Ramos (cell line): ENCODE measurements around the gene RIMOC1.

Source experiments
- in situ Hi-C: fragments of 300-500 bp; cut with MboI; formaldehyde crosslinking; loops from one replicate; pipeline ENCODE4 v1.14.3; 2022; ENCODE audit warnings: low sequenced_read_pairs; ENCODE audit not compliant: unreplicated experiment

The RIMOC1 gene

DNA sequence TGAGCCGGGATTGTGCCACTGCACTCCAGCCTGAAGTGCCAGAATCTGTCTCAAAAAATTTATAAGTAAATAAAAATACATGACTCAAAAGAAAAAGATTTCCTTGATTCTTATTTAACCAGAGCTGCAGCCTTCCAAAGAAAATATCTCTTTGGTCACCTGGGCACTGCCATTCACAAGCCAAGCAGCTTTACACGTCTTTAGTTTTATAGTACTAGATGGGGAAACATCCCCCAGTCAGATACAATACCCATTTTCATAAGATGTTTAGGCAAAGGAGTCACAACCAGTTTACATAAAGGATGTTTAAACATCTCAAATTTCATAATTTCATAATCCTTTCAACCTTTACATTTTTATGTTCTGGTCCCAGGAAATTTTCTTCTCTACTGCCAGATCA lies 20.2 kb upstream of the RIMOC1 start:
- in situ Hi-C loops = no loop called here

DNA sequence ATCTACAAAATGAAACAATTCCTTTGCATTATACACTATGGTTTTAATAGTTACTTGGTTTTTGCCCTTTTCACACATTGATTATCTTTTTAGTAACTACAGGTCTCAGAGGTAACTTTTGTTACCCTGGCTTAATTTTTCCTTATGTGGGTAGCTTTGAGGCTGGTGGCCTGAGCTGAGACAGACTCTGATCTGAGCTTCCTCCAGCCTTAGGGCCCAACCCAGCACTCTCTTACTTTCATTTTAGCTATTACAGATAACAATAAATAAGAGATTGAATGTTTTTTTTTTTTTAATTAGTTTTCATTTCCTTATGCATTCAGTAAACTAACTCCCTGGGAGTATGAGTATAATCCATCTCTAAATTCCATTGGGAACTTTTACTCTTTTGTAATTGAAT lies 18.9 kb upstream of the RIMOC1 start:
- in situ Hi-C loops = no loop called here

DNA sequence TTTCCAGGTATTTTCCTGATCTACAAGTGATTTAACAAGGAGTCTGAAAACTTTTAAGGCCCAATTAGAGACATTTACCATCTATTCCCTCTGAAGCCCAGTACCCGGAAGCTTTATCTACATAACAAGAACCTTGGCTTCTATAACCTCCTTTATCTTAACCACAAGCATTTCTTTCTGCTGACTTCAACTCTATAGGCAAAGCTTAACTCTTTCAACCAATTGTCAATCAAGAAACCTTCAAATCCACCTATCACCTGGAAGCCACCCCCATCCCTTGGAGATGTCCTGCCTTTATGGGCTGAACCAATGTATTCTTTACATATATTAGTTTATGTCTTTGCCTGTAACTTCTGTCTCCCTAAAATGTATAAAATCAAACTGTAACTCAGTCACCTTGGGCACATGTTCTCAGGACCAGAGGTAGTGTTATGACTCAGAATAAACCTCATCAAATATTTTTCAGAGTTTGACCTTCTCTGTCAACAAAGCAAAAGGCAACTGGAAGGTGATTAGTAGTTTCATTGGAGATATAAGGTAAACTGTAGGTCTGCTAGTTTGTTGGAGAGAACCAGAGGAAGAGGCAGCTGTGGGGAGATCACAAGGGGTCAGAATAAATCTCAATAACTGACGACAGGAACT lies 13.0 kb upstream of the RIMOC1 start:
- in situ Hi-C loops = no loop called here

DNA sequence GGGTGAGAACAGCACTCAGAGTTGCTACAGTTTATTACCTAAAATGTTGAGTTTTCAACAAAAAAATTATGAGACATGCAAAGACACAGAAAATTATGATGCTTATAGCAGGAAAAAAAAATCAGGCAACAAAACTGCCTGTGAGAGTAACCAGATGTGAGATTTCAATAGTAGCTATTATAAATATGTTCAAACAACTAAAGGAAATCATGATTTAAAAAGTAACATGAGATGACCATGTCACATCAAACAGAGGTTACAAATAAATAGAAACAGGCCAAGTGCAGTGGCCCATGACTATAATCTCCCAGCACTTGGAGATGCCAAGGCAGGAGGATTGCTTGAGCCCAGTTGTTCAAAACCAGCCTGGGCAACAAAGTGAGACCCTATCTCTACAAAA lies 12.1 kb upstream of the RIMOC1 start:
- in situ Hi-C loops = no loop called here

- in situ Hi-C loops = no loop called here
Observed at GRCh38 chr5:41893074-41893851, 10.9 kb upstream of the RIMOC1 start.

DNA sequence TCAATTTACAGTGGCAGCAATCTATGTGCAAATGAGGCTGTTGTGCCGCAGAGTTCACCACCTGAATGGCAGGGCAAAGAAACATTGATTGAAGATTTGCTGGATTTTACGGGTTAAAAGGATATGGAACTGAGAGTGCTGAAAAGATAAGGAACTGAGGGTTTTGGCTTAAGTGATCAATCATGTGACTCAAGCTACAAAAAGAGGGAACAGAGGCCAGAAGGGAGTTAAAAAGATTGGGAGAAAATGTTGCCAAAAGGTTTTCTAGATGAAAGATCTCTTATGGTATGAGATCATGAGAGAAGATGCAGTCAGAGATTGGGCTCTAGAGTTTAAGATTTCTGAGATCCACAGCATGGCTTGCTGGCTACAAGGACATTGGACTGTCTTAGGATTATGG lies 7.9 kb upstream of the RIMOC1 start:
- in situ Hi-C loops = no loop called here

GRCh38 chr5:41903382-41903891 lies 707 bp upstream of the RIMOC1 start:
- in situ Hi-C loops = loop anchor here (25.0 kb wide), 1 partner anchor 1109 kb away; no protein-coding TSS in a partner anchor

- in situ Hi-C loops = loop anchor here (25.0 kb wide), 1 partner anchor 1106 kb away; no protein-coding TSS in a partner anchor
Observed at GRCh38 chr5:41906151-41906550, 2.0 kb downstream of the RIMOC1 start.

GRCh38 chr5:41908374-41909079 lies 4.4 kb downstream of the RIMOC1 start:
- in situ Hi-C loops = loop anchor here (25.0 kb wide), 1 partner anchor 1104 kb away; no protein-coding TSS in a partner anchor

DNA sequence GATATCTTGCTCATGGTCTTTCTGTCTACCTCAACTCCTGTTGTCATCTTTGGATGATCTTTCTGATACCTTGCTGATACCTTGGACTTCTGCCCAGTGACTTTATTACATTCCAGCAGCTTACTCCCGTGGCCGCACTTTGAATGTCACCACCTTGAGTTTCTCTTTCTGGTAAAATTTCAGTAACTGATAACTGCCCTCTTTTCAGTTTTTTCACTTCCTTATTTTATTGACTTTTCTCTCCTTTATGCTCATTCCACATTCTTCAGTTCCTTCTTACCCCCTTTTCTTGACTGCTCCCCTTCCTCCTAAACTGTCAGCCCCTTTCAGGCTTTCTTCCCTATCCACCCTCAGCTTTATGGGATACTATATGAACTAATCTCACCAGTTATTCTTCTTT lies 14.0 kb downstream of the RIMOC1 start:
- in situ Hi-C loops = loop anchor here (25.0 kb wide), 1 partner anchor 1094 kb away; no protein-coding TSS in a partner anchor

GRCh38 chr5:41921166-41921565 lies 17.0 kb downstream of the RIMOC1 start:
- in situ Hi-C loops = loop anchor here (25.0 kb wide), 1 partner anchor 1091 kb away; no protein-coding TSS in a partner anchor

DNA sequence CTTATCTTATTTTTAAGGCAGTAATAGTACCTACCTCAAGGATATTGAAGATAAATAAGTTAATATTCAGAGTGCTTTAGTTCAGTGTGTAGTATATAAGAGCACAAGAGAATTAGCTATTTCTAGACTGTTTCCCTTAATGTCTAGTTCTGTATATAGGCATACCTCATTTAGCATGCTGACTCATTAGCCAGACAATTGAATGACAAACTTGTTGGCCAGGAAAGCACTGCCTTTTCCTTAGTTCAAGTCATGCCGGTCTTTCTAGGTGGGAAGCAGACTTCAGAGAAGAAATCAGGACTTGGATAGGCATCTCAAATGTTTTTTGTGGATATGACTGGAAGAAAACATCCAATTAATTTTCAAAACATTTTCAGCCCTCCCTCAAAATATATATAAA lies 17.7 kb downstream of the RIMOC1 start:
- in situ Hi-C loops = loop anchor here (25.0 kb wide), 1 partner anchor 1090 kb away; no protein-coding TSS in a partner anchor

- in situ Hi-C loops = loop anchor here (25.0 kb wide), 1 partner anchor 1088 kb away; no protein-coding TSS in a partner anchor
Observed at GRCh38 chr5:41924526-41924871, 20.4 kb downstream of the RIMOC1 start.

DNA sequence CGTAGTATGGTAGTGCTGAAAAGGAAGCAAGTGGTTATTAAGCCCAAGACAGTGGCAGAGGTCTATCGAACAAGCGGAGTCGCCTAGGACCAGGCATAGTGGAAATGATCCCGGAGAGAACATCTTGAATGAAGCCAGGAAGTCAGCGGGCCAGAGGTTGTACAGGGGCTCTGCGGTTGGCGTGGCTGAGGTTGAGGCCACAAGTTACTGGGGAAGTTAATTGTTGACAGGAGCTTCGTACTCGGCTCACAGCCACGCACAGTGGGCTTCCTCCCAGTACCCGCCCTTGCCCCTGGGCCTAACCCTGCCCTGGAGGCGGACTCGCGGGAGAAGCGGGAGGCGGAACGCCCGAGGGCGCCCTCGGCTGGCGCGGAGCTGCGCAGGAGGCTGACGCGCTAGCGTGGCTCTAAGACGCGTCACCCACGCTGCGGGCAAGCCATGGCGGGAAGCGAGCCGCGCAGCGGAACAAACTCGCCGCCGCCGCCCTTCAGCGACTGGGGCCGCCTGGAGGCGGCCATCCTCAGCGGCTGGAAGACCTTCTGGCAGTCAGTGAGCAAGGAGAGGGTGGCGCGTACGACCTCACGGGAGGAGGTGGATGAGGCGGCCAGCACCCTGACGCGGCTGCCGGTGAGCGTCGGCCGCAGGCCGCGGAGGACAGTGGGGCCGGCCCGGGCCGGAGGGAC lies 20.9 kb downstream of the RIMOC1 start, which contains the start of gene FBXO4:
TSS of gene FBXO4 (plus strand) at position 410 of the 683 bp plus-strand sequence. CDS start at position 439, 29 bp downstream.
- in situ Hi-C loops = loop anchor here (25.0 kb wide), 1 partner anchor 1087 kb away; no protein-coding TSS in a partner anchor

- in situ Hi-C loops = no loop called here
Observed at GRCh38 chr5:41925555-41925951, 21.4 kb downstream of the RIMOC1 start.

- in situ Hi-C loops = no loop called here
Observed at GRCh38 chr5:41927604-41928003, 23.5 kb downstream of the RIMOC1 start.

DNA sequence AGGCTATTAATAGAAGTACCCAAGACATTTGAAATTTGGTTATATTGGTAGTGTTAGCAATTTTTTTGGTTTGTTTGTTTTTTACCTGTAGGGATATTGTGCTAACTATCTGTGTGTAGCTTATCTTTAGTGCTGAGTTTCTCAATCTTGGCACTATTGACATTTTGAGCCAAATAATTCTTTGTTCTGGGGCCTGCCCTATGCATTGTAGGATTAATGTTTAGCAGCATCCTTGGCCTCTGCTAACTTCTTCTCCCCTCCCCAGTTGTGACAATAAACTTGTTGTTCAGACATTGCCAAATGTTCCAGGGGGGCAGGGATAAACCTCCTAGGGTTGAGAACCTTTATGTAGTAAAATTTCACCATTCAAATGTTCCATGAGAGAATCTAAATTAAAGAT lies 24.9 kb downstream of the RIMOC1 start:
- in situ Hi-C loops = no loop called here

GRCh38 chr5:41932770-41933169 lies 28.6 kb downstream of the RIMOC1 start:
- in situ Hi-C loops = no loop called here

- in situ Hi-C loops = no loop called here
Observed at GRCh38 chr5:41935544-41935943, 31.4 kb downstream of the RIMOC1 start.

DNA sequence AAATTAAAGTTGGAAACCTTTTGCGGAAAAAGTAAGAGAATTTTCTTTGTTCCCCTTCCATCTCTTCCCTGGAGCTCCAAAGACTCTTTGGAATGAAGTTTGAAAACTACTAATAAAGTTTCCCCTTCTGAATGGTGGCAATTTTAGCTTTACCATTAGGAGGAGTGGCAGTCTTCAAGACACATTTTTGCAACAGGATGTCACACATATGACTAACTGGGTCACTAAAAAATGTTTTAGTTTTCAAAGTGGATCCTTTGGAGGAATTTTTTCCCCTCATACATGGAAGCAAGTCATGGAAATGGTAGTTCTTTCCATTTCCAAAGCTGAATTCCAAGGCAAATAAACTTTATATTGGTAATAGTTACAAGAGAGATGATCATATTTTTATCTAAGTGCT lies 36.5 kb downstream of the RIMOC1 start:
- in situ Hi-C loops = no loop called here
